Neuron (in vitro differentiated cells): Measurements from ENCODE around the gene GON4L.
"Not testable (repeated sequence)": the region's sequence is repeated elsewhere in the genome, so short reads cannot be mapped to it uniquely, and the experiment has no call there.

Experiments
- H2AFZ ChIP-seq: one replicate; pipeline ENCODE4 v1.6.1; 2013; ENCODE audit warnings: low read depth, mild to moderate bottlenecking, inconsistent platforms, low read length, moderate library complexity
- H3K27me3 ChIP-seq: one replicate; pipeline ENCODE4 v1.6.1; 2013; ENCODE audit warnings: low read length; ENCODE audit not compliant: insufficient read depth
- H3K36me3 ChIP-seq: one replicate; pipeline ENCODE4 v1.6.1; 2013; ENCODE audit warnings: low read length; ENCODE audit not compliant: insufficient read depth
- H3K4me1 ChIP-seq: one replicate; pipeline ENCODE4 v1.6.1; 2013; ENCODE audit warnings: low read length; ENCODE audit not compliant: insufficient read depth
- H3K4me3 ChIP-seq: 2 replicates; pipeline ENCODE4 v1.5.1; 2013; ENCODE audit warnings: mild to moderate bottlenecking, low read length, moderate library complexity
- H3K9me3 ChIP-seq: one replicate; pipeline ENCODE4 v1.6.1; 2013; ENCODE audit warnings: low read length

GON4L gene

DNA sequence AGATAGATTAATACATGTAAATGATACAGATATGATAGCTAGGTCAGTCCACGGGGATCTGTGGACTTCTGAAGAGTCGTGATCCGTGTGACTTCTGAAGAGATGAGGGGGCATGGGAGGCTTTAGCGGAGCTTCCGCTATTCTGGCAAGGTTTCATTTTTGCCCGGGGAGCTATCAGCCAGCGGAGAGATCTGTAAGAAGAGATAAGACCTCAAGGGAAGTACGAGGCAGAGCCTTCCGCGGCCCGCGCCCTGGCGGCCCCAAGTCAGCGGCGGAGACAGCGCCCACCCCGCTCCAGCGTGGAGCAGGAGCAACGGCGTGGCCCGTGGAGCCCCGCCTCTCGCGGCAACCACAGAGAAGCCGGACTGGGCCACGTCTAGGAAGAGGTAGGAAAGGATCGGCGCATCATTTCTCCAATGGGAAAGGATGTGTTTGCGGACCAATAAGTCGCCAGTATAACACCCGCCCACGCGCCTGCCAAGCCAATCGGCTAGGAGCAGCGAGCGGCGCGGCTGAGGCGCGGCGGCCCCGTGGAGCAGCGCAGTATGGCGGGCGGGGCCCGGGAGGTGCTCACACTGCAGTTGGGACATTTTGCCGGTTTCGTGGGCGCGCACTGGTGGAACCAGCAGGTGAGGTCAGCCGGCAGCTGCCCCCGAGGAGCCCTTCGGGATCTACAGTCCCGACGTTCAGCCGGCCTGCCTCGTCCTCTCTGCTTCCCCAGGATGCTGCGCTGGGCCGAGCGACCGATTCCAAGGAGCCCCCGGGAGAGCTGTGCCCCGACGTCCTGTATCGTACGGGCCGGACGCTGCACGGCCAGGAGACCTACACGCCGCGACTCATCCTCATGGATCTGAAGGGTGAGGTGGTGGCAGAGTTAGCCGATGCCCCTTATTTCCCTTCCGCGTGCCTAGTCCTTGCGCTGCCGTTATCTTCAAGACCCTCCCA lies 111.5 kb downstream of the GON4L start:
- not testable (repeated sequence) for H3K9me3 ChIP-seq, H3K27me3 ChIP-seq, H3K4me1 ChIP-seq
- H3K4me3 ChIP-seq, result peak overlapping the region; percentile 60
- peak overlapping the region; percentile 11 for H2AFZ ChIP-seq
- peaks cover 13% of the 10 kb centered on the region for H3K36me3 ChIP-seq

DNA sequence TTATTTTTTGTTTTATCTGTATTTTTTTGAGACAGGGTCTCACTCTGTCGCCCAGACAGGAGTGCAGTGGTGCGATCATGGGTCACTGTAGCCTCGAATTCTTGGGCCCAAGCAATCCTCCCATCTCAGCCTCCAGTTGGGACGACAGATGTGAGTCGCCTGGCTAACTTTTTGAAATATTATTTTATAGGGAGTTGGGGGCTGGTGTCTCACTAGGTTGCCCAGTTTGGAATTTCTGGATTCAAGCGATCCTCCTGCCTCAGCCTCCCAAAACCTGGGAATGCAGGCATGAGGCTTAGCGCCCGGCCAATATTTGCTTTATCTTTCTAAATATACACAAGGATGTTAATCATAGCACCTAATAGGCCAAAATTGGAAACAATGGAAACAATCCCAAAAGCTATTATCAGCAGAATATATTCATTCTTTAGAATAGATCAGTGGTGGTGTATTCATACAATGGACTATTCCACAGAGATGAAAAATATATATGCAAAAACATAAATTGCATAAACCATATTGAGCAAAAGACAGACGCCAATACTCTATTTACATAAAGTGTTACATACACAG lies 112.2 kb downstream of the GON4L start:
- peaks cover 15% of the 10 kb centered on the region for H3K36me3 ChIP-seq
- peak overlapping the region; percentile 11 for H2AFZ ChIP-seq
- peak overlapping the region; percentile 60 for H3K4me3 ChIP-seq
- no peaks in the 10 kb centered on the region for H3K27me3 ChIP-seq
- peaks cover 3% of the 10 kb centered on the region for H3K4me1 ChIP-seq
- no peaks in the 10 kb centered on the region for H3K9me3 ChIP-seq

- H3K27me3 ChIP-seq, result no peaks in the 10 kb centered on the region
- peaks cover 22% of the 10 kb centered on the region for H3K36me3 ChIP-seq
- H3K4me3 ChIP-seq, result no peak overlapping the region
- H2AFZ ChIP-seq, result no peak overlapping the region
- H3K4me1 ChIP-seq, result peaks cover 3% of the 10 kb centered on the region
- H3K9me3 ChIP-seq, result no peaks in the 10 kb centered on the region
Observed at GRCh38 chr1:155741908-155742307, 115.1 kb downstream of the GON4L start.

GRCh38 chr1:155740995-155741394 lies 116.0 kb downstream of the GON4L start:
- Histone ChIP-seq H3K4me1 (peaks cover 3% of the 10 kb centered on the region), H3K4me3 (no peak overlapping the region), H3K9me3 (no peaks in the 10 kb centered on the region), H3K36me3 (peaks cover 30% of the 10 kb centered on the region), H3K27me3 (no peaks in the 10 kb centered on the region), H2AFZ (no peak overlapping the region)

- Histone ChIP-seq H3K27me3 (no peaks in the 10 kb centered on the region), H2AFZ (no peak overlapping the region), H3K36me3 (peaks cover 32% of the 10 kb centered on the region), H3K4me3 (no peak overlapping the region), H3K4me1 (peaks cover 3% of the 10 kb centered on the region), H3K9me3 (no peaks in the 10 kb centered on the region)
Observed at GRCh38 chr1:155729031-155729898, 127.7 kb downstream of the GON4L start.

DNA sequence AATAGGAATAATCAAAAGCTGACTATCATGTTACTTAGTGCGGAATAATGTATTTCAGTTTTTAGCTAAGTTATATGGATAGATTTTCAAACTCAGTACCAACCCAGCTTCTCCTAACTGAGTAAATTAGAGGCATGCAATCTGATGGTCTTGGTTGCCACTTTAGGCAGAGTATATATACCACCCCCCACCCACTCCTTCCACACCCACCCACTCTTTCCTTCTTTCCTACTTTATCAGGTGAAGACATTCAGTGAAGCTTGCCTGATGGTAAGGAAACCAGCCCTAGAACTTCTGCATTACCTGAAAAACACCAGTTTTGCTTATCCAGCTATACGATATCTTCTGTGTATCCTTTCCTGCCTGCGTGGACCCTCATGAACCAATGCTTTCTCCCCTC lies 131.9 kb downstream of the GON4L start:
- H3K4me3 ChIP-seq, result no peak overlapping the region
- H3K4me1 ChIP-seq, result peaks cover 3% of the 10 kb centered on the region
- no peak overlapping the region for H2AFZ ChIP-seq
- no peaks in the 10 kb centered on the region for H3K9me3 ChIP-seq
- no peaks in the 10 kb centered on the region for H3K27me3 ChIP-seq
- H3K36me3 ChIP-seq, result peaks cover 24% of the 10 kb centered on the region

DNA sequence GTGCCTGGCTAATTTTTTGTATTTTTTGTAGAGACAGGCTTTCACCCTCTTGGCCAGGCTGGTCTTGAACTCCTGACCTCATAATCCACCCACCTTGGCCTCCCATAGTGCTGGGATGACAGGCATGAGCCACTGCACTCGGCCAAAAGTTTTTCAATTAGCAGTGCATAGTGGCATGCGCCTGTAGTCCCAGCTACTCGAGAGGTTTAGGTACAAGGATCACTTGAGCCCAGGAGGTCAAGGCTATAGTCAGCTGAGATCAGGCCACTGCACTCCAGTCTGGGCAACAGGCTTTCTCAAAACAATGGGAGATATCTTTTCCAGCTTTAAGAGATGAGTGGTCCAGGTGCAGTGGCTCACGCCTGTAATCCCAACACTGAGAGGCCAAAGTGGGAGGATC lies 137.3 kb downstream of the GON4L start:
- Histone ChIP-seq H3K27me3 (no peaks in the 10 kb centered on the region), H3K4me1 (peaks cover 12% of the 10 kb centered on the region), H3K4me3 (no peak overlapping the region), H2AFZ (no peak overlapping the region), H3K9me3 (no peaks in the 10 kb centered on the region), H3K36me3 (peaks cover 11% of the 10 kb centered on the region)

DNA sequence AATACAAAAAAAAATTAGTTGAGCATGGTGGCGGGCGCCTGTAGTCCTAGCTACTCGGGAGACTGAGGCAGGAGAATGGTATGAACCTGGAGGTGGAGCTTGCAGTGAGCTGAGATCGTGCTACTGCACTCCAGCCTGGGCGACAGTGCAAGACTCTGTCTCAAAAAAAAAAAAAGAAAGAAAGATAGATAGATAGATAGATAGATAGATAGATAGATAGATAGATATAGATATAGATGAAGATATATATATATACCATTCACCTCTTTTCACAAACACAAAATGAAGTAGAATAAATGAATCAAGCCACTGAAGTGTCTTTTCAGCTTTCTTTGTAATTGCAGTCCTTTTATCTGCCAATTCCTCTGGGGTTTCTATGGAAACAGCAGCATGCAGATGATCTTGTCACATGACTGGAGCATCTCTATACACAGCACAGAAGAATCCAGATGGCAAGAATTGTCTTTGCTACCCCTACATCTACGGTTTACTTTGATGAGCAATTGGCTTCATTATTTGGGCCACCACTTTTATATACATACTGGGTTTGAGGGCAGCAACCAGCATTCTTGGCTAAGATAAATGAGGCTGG lies 138.4 kb downstream of the GON4L start:
- H3K4me3 ChIP-seq, H3K27me3 ChIP-seq, H3K9me3 ChIP-seq, H2AFZ ChIP-seq: not testable (repeated sequence)
- Histone ChIP-seq H3K36me3 (peaks cover 14% of the 10 kb centered on the region), H3K4me1 (peaks cover 12% of the 10 kb centered on the region)

DNA sequence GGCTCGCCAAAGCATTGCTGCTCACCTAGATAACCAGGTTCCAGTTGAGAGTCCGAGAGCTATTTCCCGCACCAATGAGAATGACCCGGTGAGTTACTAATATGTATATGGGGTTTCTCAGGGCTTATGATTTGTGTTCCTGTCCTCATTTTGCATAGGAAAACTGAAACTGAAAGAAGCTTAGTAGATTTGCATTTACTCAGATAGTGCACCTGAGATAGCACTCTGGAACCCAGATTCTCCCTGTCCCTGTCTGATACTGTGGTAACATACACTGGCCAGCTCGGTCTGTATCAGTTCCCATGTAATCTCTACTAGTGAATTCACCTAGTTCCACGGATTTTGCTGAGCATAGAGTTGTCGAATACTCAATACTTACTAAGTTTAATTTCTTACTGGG lies 140.0 kb downstream of the GON4L start:
- Histone ChIP-seq H3K36me3 (peaks cover 21% of the 10 kb centered on the region), H3K4me3 (no peak overlapping the region), H3K9me3 (no peaks in the 10 kb centered on the region), H3K4me1 (peaks cover 12% of the 10 kb centered on the region), H3K27me3 (no peaks in the 10 kb centered on the region), H2AFZ (no peak overlapping the region)

- no peak overlapping the region for H3K4me3 ChIP-seq
- no peak overlapping the region for H2AFZ ChIP-seq
- peaks cover 13% of the 10 kb centered on the region for H3K36me3 ChIP-seq
- peaks cover 12% of the 10 kb centered on the region for H3K4me1 ChIP-seq
- no peaks in the 10 kb centered on the region for H3K9me3 ChIP-seq
- no peaks in the 10 kb centered on the region for H3K27me3 ChIP-seq
Observed at GRCh38 chr1:155715777-155716176, 141.2 kb downstream of the GON4L start.

- H3K4me1 ChIP-seq, result peaks cover 12% of the 10 kb centered on the region
- not testable (repeated sequence) for H2AFZ ChIP-seq, H3K27me3 ChIP-seq, H3K4me3 ChIP-seq, H3K9me3 ChIP-seq
- H3K36me3 ChIP-seq, result peaks cover 13% of the 10 kb centered on the region
Observed at GRCh38 chr1:155715056-155715455, 142.0 kb downstream of the GON4L start.

GRCh38 chr1:155713075-155713474 lies 143.9 kb downstream of the GON4L start:
- no peak overlapping the region for H3K4me3 ChIP-seq
- peaks cover 17% of the 10 kb centered on the region for H3K36me3 ChIP-seq
- peaks cover 2% of the 10 kb centered on the region for H3K4me1 ChIP-seq
- no peak overlapping the region for H2AFZ ChIP-seq
- H3K9me3 ChIP-seq, result peaks cover 8% of the 10 kb centered on the region
- no peaks in the 10 kb centered on the region for H3K27me3 ChIP-seq

GRCh38 chr1:155712636-155713035 lies 144.4 kb downstream of the GON4L start:
- not testable (repeated sequence) for H3K27me3 ChIP-seq, H2AFZ ChIP-seq, H3K4me1 ChIP-seq, H3K9me3 ChIP-seq, H3K4me3 ChIP-seq
- peaks cover 17% of the 10 kb centered on the region for H3K36me3 ChIP-seq
